ENCODE measurements around the gene ZNF850.

Gene ZNF850

GRCh38 chr19:36772311-36773222, at the start of gene ZNF850:
Gene ZNF850, minus strand, starts transcription at chr19:36772807. Its CDS starts 10,201 bp downstream, at chr19:36762606.
- TF ChIP-seq, protein P1, sequence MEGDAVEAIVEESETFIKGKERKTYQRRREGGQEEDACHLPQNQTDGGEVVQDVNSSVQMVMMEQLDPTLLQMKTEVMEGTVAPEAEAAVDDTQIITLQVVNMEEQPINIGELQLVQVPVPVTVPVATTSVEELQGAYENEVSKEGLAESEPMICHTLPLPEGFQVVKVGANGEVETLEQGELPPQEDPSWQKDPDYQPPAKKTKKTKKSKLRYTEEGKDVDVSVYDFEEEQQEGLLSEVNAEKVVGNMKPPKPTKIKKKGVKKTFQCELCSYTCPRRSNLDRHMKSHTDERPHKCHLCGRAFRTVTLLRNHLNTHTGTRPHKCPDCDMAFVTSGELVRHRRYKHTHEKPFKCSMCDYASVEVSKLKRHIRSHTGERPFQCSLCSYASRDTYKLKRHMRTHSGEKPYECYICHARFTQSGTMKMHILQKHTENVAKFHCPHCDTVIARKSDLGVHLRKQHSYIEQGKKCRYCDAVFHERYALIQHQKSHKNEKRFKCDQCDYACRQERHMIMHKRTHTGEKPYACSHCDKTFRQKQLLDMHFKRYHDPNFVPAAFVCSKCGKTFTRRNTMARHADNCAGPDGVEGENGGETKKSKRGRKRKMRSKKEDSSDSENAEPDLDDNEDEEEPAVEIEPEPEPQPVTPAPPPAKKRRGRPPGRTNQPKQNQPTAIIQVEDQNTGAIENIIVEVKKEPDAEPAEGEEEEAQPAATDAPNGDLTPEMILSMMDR (IDR thresholded peaks at IDR 0.05; ENCODE audit: low read depth, low read length), result no peak
- peak within 1 kb of the TSS; percentile 89 for H3K4me3 ChIP-seq (ENCODE audit: low read depth, low read length)
- in situ Hi-C loops (cut with HindIII; ENCODE audit: low sequenced_read_pairs), result no loop called here
- DNase-seq (ENCODE audit: low read depth, low spot score), result peak; percentile 95

- in situ Hi-C loops (cut with HindIII; ENCODE audit: low sequenced_read_pairs), result no loop called here
- DNase-seq (ENCODE audit: low read depth, low spot score), result no peak
- no peak overlapping the region for H3K4me3 ChIP-seq (ENCODE audit: low read depth, low read length)
- TF ChIP-seq, protein P1 (IDR thresholded peaks at IDR 0.05; ENCODE audit: low read depth, low read length), result no peak
These were observed 49.2 kb upstream of the ZNF850 start for GRCh38 chr19:36821758-36822157.

- no peak for DNase-seq (ENCODE audit: low read depth, low spot score)
- TF ChIP-seq, protein P1 (IDR thresholded peaks at IDR 0.05; ENCODE audit: low read depth, low read length), result no peak
- in situ Hi-C loops (cut with HindIII; ENCODE audit: low sequenced_read_pairs), result no loop called here
- H3K4me3 ChIP-seq (ENCODE audit: low read depth, low read length), result no peak overlapping the region
These were observed 46.6 kb upstream of the ZNF850 start for GRCh38 chr19:36819130-36819630.

- no peak overlapping the region for H3K4me3 ChIP-seq (ENCODE audit: low read depth, low read length)
- TF ChIP-seq, protein P1 (IDR thresholded peaks at IDR 0.05; ENCODE audit: low read depth, low read length), result no peak
- in situ Hi-C loops (cut with HindIII; ENCODE audit: low sequenced_read_pairs), result no loop called here
- DNase-seq (ENCODE audit: low read depth, low spot score), result no peak
These were observed 34.4 kb upstream of the ZNF850 start for GRCh38 chr19:36807029-36807428.

DNA sequence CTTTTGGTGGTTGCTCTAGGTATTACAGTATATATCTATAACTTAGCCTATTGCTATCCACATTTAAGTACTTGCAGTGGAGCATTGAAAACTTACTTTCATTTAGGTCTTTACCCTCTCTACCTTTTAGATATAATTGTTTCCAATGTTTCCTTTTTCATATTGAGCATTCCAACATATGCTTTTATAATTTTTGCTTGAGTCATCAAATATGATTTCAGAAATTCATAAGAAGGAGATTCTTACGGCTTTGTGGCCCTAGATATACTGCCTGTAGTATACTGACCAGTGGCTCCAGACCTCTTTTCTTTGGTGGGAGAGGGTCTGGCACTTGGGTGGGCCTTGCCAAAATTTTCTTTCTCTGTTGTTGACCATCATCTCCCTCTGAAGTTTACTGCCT, 32.8 kb upstream of the ZNF850 start:
- no peak overlapping the region for H3K4me3 ChIP-seq (ENCODE audit: low read depth, low read length)
- in situ Hi-C loops (cut with HindIII; ENCODE audit: low sequenced_read_pairs), result no loop called here
- TF ChIP-seq, protein P1 (IDR thresholded peaks at IDR 0.05; ENCODE audit: low read depth, low read length), result no peak
- no peak for DNase-seq (ENCODE audit: low read depth, low spot score)

DNA sequence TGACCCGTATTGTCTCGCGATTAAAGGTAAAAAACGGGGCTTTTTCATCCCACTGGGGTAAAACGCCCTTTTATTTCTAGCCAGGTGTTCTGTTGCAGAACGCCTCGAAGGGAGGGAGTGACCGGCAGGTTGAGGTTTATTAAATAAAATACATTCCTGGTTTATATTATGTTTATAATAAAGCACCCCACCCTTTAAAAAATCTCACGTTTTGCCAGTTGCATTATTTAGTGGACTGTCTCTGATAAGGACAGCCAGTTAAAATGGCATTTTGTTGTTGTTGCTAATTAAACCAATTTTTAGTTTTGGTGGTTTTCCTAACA, 25.1 kb upstream of the ZNF850 start:
- TF ChIP-seq, protein P1 (IDR thresholded peaks at IDR 0.05; ENCODE audit: low read depth, low read length), result no peak
- in situ Hi-C loops (cut with HindIII; ENCODE audit: low sequenced_read_pairs), result no loop called here
- peak overlapping the region; percentile 91 for H3K4me3 ChIP-seq (ENCODE audit: low read depth, low read length)
- no peak for DNase-seq (ENCODE audit: low read depth, low spot score)
